Adipose tissue (tissue), 3 donors: ENCODE results near the gene TEF. TPM values are rescaled to one million over a fixed set of nuclear protein-coding genes. Genes with fewer than 3 reads are reported as not detected.
"Not testable (repeated sequence)": the region's sequence is repeated elsewhere in the genome, so short reads cannot be mapped to it uniquely, and the experiment has no call there.

Experiments used
- H3K27ac ChIP-seq: one replicate; pipeline ENCODE4 v1.5.1; 2013; ENCODE audit warnings: low read depth, low read length
- WGBS, 3 donors: extraction: QIAGEN DNeasy Blood & Tissue Kit; methylation state at CpG; one replicate each; pipeline ENCODE4 v1.1.7; 2013; 5-methylcytosine and 5-hydroxymethylcytosine counted together
- polyA plus RNA-seq, 3 donors: library from polyadenylated mRNA; stranded (reverse); fragments of 200-250 nt; gene quantifications; one replicate each; pipeline ENCODE4 v1.2.3, GENCODE V29; 2013
- donor health status: healthy with polysubstance abuse.
- donor health status: Bipolar disorder and iron deficiency.
- donor health status: healthy.

TEF gene
- polyA plus RNA-seq, 3 donors, result 9.9 to 19.0 (median 15.9) TPM

DNA sequence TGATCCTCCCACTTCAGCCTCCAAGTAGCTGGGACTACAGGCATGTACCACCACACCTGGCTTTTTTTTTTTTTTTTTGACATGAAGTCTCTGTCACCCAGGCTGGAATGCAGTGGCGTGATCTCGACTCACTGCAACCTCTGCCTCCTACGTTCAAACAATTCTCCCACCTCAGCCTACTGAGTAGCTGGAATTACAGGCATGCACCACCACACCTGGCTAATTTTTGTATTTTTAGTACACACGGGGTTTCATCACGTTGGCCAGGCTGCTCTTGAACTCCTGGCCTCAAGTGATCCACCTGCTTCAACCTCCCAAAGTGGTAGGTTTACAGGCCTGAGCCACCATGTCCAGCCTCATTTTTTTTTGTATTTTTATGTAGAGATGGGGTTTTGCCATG is 58.8 kb downstream of the TEF start:
- 75 to 86% (median 77%) methylated on average over 5 of the region's 5 CpGs for WGBS, 3 donors
- not testable (repeated sequence) for H3K27ac ChIP-seq

DNA sequence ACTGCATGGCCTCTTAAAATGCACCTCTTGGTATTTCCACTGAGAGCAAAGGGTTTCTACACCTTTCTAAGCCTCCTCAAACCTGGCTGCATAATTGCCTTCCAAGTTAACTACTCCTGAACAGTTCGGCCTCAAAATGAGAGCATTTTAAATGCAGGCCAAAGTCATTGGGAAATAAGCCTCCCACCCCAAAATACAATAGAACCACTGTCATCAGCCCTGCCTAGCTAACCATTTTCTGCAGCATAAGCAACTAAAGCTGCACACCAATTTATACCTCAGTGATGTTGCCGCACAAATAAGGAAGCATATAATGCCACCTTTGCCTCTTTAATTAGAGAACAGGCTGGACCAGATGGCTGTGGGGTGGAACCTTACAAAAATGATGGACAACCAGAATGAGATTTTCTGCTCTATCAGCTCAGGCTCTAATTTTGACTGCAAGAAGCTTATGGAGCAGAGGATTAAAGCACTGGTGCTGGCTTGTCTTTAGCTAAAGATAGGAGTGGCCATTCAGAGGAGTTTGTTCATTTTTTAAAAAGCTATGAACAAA is 60.6 kb downstream of the TEF start:
- no peak overlapping the region for H3K27ac ChIP-seq
- 59 to 76% (median 67%) methylated on average over 2 of the region's 2 CpGs for WGBS, 3 donors

DNA sequence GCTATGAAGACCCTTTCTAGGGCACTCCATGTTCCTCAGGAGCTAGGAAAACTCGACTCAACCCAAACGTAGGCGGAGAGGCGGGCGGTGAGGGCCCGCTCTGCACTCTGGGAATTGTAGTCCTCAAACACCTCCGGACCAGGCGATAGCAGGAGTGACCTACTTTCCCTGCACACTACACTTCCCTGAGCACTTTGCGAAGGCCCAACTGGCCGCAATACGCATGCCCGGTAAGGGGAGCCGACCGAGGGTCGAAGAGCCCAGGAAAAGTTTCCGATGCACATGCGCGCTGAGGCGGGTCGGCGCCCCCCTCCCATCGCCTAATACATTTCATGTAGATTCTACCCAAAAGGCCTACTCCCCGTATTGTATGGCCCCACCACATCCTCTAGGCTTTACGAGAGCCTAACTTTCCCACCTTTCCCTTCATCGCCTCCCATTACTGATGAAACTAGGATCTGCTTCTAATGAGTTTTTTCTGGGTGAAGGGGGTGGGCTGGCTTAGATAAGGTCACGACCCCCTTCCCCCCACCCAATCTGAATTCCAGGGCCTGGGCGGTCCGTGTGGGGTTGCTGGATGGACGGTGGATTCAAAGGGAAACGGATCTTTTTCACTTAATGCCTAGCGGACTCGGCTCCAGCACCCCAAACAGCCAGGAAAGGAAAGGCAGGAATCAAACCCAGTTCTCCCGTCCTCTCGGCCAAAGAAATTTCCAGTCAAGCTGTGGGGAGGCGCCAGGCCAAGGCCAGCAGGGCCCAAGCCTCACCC is 62.8 kb downstream of the TEF start:
- H3K27ac ChIP-seq, result peak overlapping the region; percentile 39
- 0 to 1% (median 1%) methylated on average over 35 of the region's 35 CpGs for WGBS, 3 donors

DNA sequence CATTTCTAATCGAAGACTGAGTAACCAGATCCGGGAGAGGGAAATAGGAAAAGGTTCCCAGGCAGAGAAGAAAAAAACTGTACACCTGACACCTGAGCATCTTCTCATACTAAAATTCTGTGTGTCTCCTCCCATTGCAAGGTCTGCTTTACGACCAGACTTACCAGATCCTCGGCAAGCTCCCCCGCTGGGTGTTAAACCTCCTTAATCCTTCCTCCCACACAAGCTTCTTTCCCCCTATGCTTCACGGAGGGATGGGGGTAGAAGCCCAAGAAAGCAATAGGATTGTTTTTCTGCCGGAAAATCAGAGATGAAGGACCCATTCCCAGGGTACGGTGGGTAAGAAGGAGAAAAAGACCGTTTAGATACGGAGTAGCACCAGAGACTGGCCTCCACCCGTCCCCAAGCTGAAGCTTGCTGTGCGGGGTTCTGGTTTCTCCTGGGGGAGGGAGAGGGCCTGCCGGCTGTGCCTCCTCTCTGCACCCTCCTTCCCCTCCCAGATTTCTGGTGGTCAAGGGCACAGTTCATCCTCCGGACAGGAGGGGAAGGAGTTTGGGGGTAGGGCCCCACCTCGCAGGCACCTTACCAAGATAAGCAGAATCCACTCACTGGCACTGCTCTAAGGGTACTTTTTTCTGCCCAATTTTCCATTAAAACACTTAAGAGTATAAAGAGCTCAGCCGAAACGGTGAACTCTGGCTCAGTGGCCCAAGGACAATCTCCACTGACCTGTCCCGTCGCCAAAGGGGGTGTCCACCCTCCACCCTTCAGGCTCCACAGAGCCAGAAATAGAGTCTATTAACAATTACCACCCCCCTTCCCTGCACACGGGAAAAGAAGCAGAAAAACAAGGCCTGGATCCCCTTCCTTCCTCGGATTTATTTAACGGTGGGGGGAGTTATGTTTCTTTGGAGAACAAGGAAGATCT is 63.7 kb downstream of the TEF start:
- WGBS, 3 donors, result 0 to 1% (median 0%) methylated on average over 22 of the region's 22 CpGs
- peak overlapping the region; percentile 84 for H3K27ac ChIP-seq

DNA sequence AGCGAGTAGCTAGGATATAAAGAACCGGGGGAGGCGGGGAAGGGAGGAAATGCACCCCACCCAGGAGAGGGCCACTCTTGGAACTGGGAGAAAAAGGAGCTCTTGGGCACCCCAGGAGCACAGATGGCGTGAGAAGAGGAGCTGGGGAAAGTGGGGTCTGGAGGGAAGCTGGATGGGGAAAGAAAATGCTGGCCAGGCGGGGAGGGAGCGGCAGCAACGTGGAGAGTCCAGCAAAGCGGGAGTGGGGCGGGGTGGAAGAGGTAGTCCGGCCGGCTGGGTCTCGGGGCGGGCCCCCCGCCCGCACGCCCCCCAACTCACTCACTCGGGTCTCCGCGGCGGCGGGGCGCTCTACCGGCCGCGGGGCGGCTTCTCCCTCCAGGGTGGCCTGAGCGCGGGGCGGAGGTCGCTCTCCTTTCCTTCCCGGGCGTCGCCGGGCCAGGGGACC is 64.3 kb downstream of the TEF start:
- WGBS, 3 donors, result 0 to 2% (median 1%) methylated on average over 13 to 34 of the region's 34 CpGs
- H3K27ac ChIP-seq, result peak overlapping the region; percentile 84

DNA sequence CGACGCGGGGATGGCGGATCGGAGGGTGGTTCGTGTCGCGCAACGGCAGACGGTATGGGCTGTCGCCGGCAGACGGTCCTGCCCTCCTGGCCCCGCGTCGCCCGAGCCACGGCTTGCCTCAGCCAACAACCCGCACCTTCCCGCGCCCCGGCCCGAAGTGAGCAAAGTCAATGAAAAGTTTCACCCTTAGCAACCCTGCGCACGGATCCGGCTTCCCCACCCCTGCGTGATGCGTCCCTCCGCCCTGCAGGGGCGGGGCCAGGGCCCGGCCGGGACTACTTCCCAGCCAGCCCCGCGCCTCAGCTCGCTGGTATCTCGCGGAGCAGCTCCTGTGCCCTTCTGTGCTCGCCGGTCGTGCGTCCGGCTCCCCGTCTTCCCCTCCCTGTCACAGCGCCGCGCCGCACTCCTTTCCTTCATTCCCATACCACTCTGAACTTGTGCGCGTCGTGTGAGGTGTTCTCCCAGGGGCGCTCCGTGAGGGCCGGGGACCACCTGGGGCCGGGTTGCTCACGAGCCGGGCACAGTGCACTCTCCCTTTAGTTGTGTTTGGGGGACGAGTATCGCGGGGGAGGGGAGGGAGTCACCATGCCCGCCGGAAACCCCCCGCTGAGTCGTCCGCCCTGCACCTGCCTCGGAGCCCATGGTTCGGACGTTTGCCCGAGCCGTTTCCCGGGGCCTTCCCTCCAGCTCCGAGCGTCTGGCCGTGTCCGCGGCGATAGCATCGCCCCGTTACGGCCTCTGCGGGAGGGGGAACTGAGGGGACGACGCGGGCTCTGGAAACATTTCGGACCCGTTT is 65.1 kb downstream of the TEF start, which contains the start of gene TOB2:
TSS of gene TOB2 (minus strand) at position 163 of the 796 bp plus-strand sequence. CDS start 9,456 bp downstream, outside the sequence.
- peak within 1 kb of the TSS; percentile 97 for H3K27ac ChIP-seq
- WGBS, 3 donors, result 0 to 1% (median 0%) methylated on average over 84 to 85 of the region's 85 CpGs

DNA sequence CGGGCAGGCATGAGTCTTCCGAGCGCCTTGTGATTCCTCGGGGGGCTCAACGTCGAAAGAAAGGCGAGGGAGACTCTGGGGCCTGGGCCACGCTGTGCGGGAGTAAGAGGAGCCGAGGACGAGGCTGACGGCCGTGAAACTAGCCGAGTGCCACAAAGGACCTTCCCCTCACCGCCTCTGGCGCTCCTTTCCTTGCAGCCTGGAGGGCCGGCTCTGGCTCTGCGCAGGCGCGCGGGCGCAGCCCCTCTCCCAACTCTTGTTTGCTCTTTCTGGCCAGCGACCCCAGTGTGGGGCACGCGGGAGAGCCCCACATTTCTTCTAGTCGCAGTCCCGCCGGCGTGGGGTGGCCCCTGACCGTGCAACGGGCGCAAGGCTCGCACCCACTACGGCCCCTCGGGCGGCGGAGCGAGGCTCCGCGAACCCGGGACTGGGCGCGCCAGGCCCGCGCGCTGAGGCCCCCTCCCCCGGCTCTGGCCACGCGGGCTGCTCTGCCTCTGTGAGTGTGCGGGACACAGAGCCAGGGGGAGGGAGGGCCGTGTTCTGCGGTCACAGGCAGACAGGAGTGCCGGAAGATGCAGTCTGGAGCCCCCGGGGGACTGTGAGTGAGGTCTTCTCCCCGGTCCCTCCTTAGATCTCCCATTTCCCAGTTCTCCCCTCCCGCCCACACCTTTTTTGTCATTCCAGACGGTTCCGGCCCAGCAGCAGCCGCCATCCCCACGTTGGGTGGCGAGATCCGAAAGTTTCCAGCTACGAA is 65.9 kb downstream of the TEF start:
- WGBS, 3 donors, result 0% methylated on average over 57 to 63 of the region's 63 CpGs

DNA sequence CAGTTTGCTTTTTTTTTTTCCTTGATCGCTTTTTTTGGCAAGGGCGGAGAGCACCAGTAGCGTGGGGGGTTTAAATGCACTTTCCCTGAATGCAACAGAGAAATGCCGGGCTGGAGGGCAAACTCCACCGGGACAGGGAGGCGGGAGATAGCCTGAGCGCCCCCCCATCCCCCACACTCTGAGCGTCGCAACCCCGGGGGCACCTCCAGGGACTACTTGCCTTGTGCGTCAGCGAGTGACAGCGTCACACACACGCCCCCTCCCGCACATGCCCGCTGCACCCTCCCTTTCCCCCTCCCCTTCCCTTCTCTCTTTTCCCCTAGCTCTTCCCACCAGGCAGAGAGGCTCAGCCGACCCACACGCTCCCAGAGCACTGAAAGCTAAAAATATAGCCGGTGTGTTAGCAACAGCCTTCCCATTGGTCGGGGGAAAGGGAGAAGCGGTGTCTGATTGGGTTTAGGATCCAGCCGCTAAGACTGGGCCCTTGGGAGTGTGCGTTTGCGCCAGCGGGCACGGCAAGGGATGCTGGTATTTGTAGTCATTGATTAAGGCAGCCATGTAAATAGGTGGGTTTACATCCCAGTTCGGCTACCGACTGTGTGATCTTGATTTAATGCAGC is 66.6 kb downstream of the TEF start:
- H3K27ac ChIP-seq, result peak overlapping the region; percentile 97
- 0 to 1% (median 1%) methylated on average over 28 of the region's 28 CpGs for WGBS, 3 donors

More for the DNA sequence above, 65.9 kb downstream of the TEF start:
- peak overlapping the region; percentile 97 for H3K27ac ChIP-seq

Other genes starting within 250 kb of the TEF start
- gene L3MBTL2, start 176.6 kb upstream of the TEF start, polyA plus RNA-seq, result 10 to 100 TPM in 2 of 3 donors, 1 to 10 TPM in 1; 7.0 to 13.7 (median 10.1) TPM
- 1 to 10 TPM; 1.8 to 3.4 (median 2.9) TPM for gene CHADL, start 141.0 kb upstream of the TEF start, polyA plus RNA-seq
- gene RANGAP1, start 95.8 kb upstream of the TEF start, polyA plus RNA-seq, result 10 to 100 TPM; 23.8 to 34.3 (median 33.1) TPM
- gene ZC3H7B, start 80.4 kb upstream of the TEF start, polyA plus RNA-seq, result 10 to 100 TPM; 20.0 to 42.5 (median 34.9) TPM
- 10 to 100 TPM; 18.4 to 48.0 (median 25.4) TPM for gene TOB2, start 64.9 kb downstream of the TEF start, polyA plus RNA-seq
- gene PHF5A, start 86.8 kb downstream of the TEF start, polyA plus RNA-seq, result 10 to 100 TPM; 26.0 to 41.7 (median 36.8) TPM
- gene ACO2, start 87.2 kb downstream of the TEF start, polyA plus RNA-seq, result 100 to 1,000 TPM in 1 of 3 donors, 10 to 100 TPM in 2; 61.9 to 197 (median 63.4) TPM
- 10 to 100 TPM; 10.4 to 56.0 (median 28.1) TPM for gene POLR3H, start 162.5 kb downstream of the TEF start, polyA plus RNA-seq
- gene CSDC2, start 179.1 kb downstream of the TEF start, polyA plus RNA-seq, result 1 to 10 TPM in 2 of 3 donors, under 1 TPM in 1; 0.91 to 8.3 (median 5.1) TPM
- gene PMM1, start 207.9 kb downstream of the TEF start, polyA plus RNA-seq, result 100 to 1,000 TPM in 1 of 3 donors, 10 to 100 TPM in 2; 41.9 to 171 (median 68.4) TPM
- gene DESI1, start 239.1 kb downstream of the TEF start, polyA plus RNA-seq, result 10 to 100 TPM in 2 of 3 donors, 1 to 10 TPM in 1; 7.0 to 19.6 (median 16.8) TPM
- 100 to 1,000 TPM in 2 of 3 donors, 10 to 100 TPM in 1; 82.5 to 158 (median 152) TPM for gene XRCC6, start 239.4 kb downstream of the TEF start, polyA plus RNA-seq